Coronary artery (tissue), 2 donors: ENCODE results near the gene TMEM175.

Source experiments
- DNase-seq: peaks from one replicate; pipeline ENCODE4 v3.0.0-alpha.2; 2017; ENCODE audit warnings: low spot score
- H3K27ac ChIP-seq, 2 donors: fragments of 200-600 bp; sonication (generic); one replicate each; pipeline ENCODE4 v1.5.1; 2016 to 2019
- H3K4me3 ChIP-seq: fragments of 200-600 bp; sonication (generic); 2 replicates; pipeline ENCODE4 v1.5.1; 2016; ENCODE audit warnings: mild to moderate bottlenecking, moderate library complexity
- CTCF ChIP-seq: fragments of 200-600 bp; sonication (generic); IDR thresholded peaks from one replicate; pipeline ENCODE4 v1.5.1; 2019; ENCODE audit warnings: antibody characterized with exemption

TMEM175 gene

GRCh38 chr4:956531-957230, 24.4 kb downstream of the TMEM175 start:
- Histone ChIP-seq H3K27ac (no peak overlapping the region), H3K4me3 (no peak overlapping the region)
- no peak for DNase-seq
- no peak for TF ChIP-seq CTCF

GRCh38 chr4:957231-957580, 24.9 kb downstream of the TMEM175 start:
- Histone ChIP-seq H3K4me3 (no peak overlapping the region), H3K27ac (no peak overlapping the region)
- TF ChIP-seq CTCF: no peak
- no peak for DNase-seq

GRCh38 chr4:957581-958313, 25.5 kb downstream of the TMEM175 start:
- Histone ChIP-seq H3K27ac (no peak overlapping the region), H3K4me3 (no peak overlapping the region)
- DNase-seq: no peak
- TF ChIP-seq CTCF: no peak

- TF ChIP-seq CTCF: no peak
- Histone ChIP-seq H3K4me3 (no peak overlapping the region), H3K27ac (no peak overlapping the region)
- no peak for DNase-seq
Measured at GRCh38 chr4:958314-958665, 26.0 kb downstream of the TMEM175 start.

GRCh38 chr4:958696-959337, 26.6 kb downstream of the TMEM175 start:
- no peak for TF ChIP-seq CTCF
- H3K4me3 ChIP-seq: no peak overlapping the region
- H3K27ac ChIP-seq: no peak overlapping the region
- DNase-seq: no peak

GRCh38 chr4:959338-960139, 27.3 kb downstream of the TMEM175 start:
- no peak overlapping the region for H3K27ac ChIP-seq
- no peak for DNase-seq

More at GRCh38 chr4:959338-960139, 27.3 kb downstream of the TMEM175 start:
- H3K4me3 ChIP-seq: no peak overlapping the region
- TF ChIP-seq CTCF: no peak
